NOMO-1 treated with DMSO at 0.1 percent for 48 hours (cell line): ENCODE data around the gene ADGRF3.
"Not testable (repeated sequence)": the region's sequence is repeated elsewhere in the genome, so short reads cannot be mapped to it uniquely, and the experiment has no call there.

Experiments
- DNase-seq: peaks from one replicate; lab custom pipeline; 2025; ENCODE audit not compliant: unreplicated experiment; lab: John Stamatoyannopoulos, UW

ADGRF3 gene

GRCh38 chr2:26283606-26284005 is 63.0 kb downstream of the ADGRF3 start:
- DNase-seq, result no peak

- no peak for DNase-seq
Observed at GRCh38 chr2:26281226-26281625, 65.4 kb downstream of the ADGRF3 start.

GRCh38 chr2:26279886-26280285 is 66.7 kb downstream of the ADGRF3 start:
- DNase-seq, result no peak

- no peak for DNase-seq
Observed at GRCh38 chr2:26276484-26277227, 69.9 kb downstream of the ADGRF3 start.

- DNase-seq, result no peak
Observed at GRCh38 chr2:26274058-26274613, 72.5 kb downstream of the ADGRF3 start.

- DNase-seq, result no peak
Observed at GRCh38 chr2:26273501-26273900, 73.1 kb downstream of the ADGRF3 start.

- DNase-seq, result no peak
Observed at GRCh38 chr2:26270373-26270772, 76.2 kb downstream of the ADGRF3 start.

GRCh38 chr2:26269571-26270158 is 76.9 kb downstream of the ADGRF3 start:
- DNase-seq, result peak; percentile 81

GRCh38 chr2:26268670-26269385 is 77.8 kb downstream of the ADGRF3 start:
- DNase-seq, result peak; percentile 51

GRCh38 chr2:26268213-26268612 is 78.4 kb downstream of the ADGRF3 start:
- DNase-seq, result peak; percentile 48

GRCh38 chr2:26258836-26259235 is 87.8 kb downstream of the ADGRF3 start:
- not testable (repeated sequence) for DNase-seq
